Activated T-cell treated with anti-CD3 and anti-CD28 coated beads for 48 hours (primary cell): ENCODE results near the gene MAVS.

Experiments
- DNase-seq: peaks from one replicate; pipeline ENCODE4 v3.0.0-alpha.2; 2020; ENCODE audit warnings: low read depth

MAVS gene

GRCh38 chr20:3911956-3912355 is 65.3 kb downstream of the MAVS start:
- DNase-seq: no peak

GRCh38 chr20:3914446-3914845 is 67.8 kb downstream of the MAVS start:
- no peak for DNase-seq

- DNase-seq: no peak
Measured at GRCh38 chr20:3915691-3916090, 69.1 kb downstream of the MAVS start.

- DNase-seq: no peak
Measured at GRCh38 chr20:3916364-3916763, 69.7 kb downstream of the MAVS start.

- no peak for DNase-seq
Measured at GRCh38 chr20:3919352-3919751, 72.7 kb downstream of the MAVS start.

- DNase-seq: no peak
Measured at GRCh38 chr20:3922223-3922982, 75.8 kb downstream of the MAVS start.

GRCh38 chr20:3922983-3923339 is 76.3 kb downstream of the MAVS start:
- no peak for DNase-seq

GRCh38 chr20:3923818-3924217 is 77.2 kb downstream of the MAVS start:
- no peak for DNase-seq

- DNase-seq: no peak
Measured at GRCh38 chr20:3924304-3925112, 77.9 kb downstream of the MAVS start.

- no peak for DNase-seq
Measured at GRCh38 chr20:3925113-3925695, 78.6 kb downstream of the MAVS start.
